Natural killer cell (primary cell): Measurements from ENCODE around the gene CHFR. TPM values are rescaled to one million over a fixed set of nuclear protein-coding genes. Genes with fewer than 3 reads are reported as not detected.

Experiments
- ATAC-seq, 3 donors: fragments of 150-1000 bp in 2 of 3; fragments of 200-7000 bp in 1 of 3; cut with Tn5 transposase; 1 replicate in 1 of 3; 2 replicates in 2 of 3; pipeline ENCODE4 v1.10.0; 2021; ENCODE audit warnings: mild to moderate bottlenecking in 2 of 3, moderate library complexity in 2 of 3
- DNase-seq, 2 donors: peaks; one replicate each; pipeline versions ENCODE4 v3.0.0 to v3.0.0-alpha.2; 2013 to 2021; ENCODE audit warnings: mixed read lengths in 1 of 2
- H3K27ac ChIP-seq: one replicate; pipeline ENCODE4 v1.5.1; 2013; ENCODE audit warnings: mild to moderate bottlenecking, low read length
- H3K27me3 ChIP-seq: one replicate; pipeline ENCODE4 v1.6.1; 2013; ENCODE audit warnings: low read length; ENCODE audit not compliant: control insufficient read depth, insufficient read depth
- H3K36me3 ChIP-seq: one replicate; pipeline ENCODE4 v1.6.1; 2013; ENCODE audit warnings: low read length; ENCODE audit not compliant: control insufficient read depth, insufficient read depth
- H3K4me1 ChIP-seq: one replicate; pipeline ENCODE4 v1.6.1; 2013; ENCODE audit warnings: low read length; ENCODE audit not compliant: control insufficient read depth, insufficient read depth
- H3K4me3 ChIP-seq: one replicate; pipeline ENCODE4 v1.5.1; 2013; ENCODE audit warnings: low read length
- H3K9me3 ChIP-seq: one replicate; pipeline ENCODE4 v1.6.1; 2013; ENCODE audit warnings: low read length; ENCODE audit not compliant: control insufficient read depth, insufficient read depth
- H3K27ac Mint-ChIP-seq, 2 donors: one replicate each; pipeline ENCODE4 v1.8.0; 2022; ENCODE audit warnings: mild to moderate bottlenecking in 2 of 2, mixed read lengths in 2 of 2, moderate library complexity in 1 of 2
- H3K27me3 Mint-ChIP-seq, 2 donors: one replicate each; pipeline ENCODE4 v1.8.0; 2022; ENCODE audit warnings: low read depth in 2 of 2, mixed read lengths in 2 of 2
- H3K36me3 Mint-ChIP-seq: one replicate; pipeline ENCODE4 v1.8.0; 2022; ENCODE audit warnings: mixed read lengths
- H3K4me1 Mint-ChIP-seq, 2 donors: one replicate each; pipeline ENCODE4 v1.8.0; 2022; ENCODE audit warnings: mixed read lengths in 2 of 2
- H3K4me3 Mint-ChIP-seq: one replicate; pipeline ENCODE4 v1.8.0; 2022; ENCODE audit warnings: mild to moderate bottlenecking, moderate library complexity, mixed read lengths
- H3K9me3 Mint-ChIP-seq, 2 donors: one replicate each; pipeline ENCODE4 v1.8.0; 2022; ENCODE audit warnings: mixed read lengths in 2 of 2
- WGBS: methylation state at CpG from one replicate; pipeline ENCODE4 v1.1.7; 2013; ENCODE audit warnings: missing lambda C conversion rate; ENCODE audit not compliant: insufficient coverage; 5-methylcytosine and 5-hydroxymethylcytosine counted together
- intact Hi-C: fragments of 100-400 bp; cut with micrococcal nuclease; formaldehyde crosslinking; loops from one replicate; pipeline ENCODE4 v1.14.2; 2022
- total RNA-seq, 4 donors: library from RNA; stranded (reverse); fragments of 120-200 nt in 1 of 4; gene quantifications; one replicate each; pipeline versions ENCODE4 v1.2.3 to v1.2.4, GENCODE V29; 2013 to 2022
- TF ChIP-seq, protein P1 (sequence below): fragments of 200-600 bp; IDR thresholded peaks from one replicate; pipeline ENCODE4 v1.8.0; 2022; ENCODE audit warnings: antibody characterized with exemption

Gene CHFR
- total RNA-seq, 3 donors from 2014 or later (not counting 1 experiment from before 2014, with no cell fraction given): 161 to 170 (median 168) TPM

DNA sequence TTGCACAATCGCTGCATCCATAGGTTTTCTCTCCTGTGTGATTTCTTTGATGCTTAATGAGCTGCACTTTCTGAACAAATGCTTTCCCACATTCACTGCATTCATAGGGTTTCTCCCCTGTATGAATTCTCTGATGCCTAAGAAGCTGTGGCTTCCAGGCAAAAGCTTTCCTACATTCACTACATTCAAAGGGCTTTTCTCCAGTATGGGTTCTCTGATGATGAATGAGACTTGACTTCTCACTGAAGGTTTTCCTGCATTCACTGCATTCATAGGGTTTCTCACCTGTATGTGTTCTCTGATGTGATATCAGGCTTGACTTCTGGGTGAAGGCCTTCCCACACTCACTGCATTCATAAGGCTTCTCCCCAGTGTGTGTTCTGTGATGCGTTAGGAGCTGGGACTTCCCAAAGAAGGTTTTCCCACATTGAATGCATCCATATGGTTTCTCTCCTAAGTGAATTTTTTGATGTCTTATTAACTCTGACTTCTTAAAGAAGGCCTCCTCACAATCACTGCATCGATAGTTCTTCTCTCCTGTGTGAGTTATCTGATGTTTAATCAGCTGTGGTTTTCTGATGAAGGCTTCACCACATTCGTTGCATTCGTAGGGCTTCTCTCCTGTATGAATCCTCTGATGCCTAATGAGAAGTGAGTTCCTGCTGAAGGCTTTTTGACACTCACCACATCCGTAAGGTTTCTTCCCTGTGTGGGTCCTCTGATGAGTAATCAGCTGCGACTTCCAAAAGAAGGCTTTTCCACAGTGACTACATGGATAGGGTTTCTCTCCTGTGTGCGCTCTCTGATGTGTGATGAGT, 38.4 kb upstream of the CHFR start:
- H3K4me1 Mint-ChIP-seq: no peaks in the 10 kb centered on the region
- TF ChIP-seq, protein P1, sequence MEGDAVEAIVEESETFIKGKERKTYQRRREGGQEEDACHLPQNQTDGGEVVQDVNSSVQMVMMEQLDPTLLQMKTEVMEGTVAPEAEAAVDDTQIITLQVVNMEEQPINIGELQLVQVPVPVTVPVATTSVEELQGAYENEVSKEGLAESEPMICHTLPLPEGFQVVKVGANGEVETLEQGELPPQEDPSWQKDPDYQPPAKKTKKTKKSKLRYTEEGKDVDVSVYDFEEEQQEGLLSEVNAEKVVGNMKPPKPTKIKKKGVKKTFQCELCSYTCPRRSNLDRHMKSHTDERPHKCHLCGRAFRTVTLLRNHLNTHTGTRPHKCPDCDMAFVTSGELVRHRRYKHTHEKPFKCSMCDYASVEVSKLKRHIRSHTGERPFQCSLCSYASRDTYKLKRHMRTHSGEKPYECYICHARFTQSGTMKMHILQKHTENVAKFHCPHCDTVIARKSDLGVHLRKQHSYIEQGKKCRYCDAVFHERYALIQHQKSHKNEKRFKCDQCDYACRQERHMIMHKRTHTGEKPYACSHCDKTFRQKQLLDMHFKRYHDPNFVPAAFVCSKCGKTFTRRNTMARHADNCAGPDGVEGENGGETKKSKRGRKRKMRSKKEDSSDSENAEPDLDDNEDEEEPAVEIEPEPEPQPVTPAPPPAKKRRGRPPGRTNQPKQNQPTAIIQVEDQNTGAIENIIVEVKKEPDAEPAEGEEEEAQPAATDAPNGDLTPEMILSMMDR: no peak
- Histone ChIP-seq H3K4me1 (no peaks in the 10 kb centered on the region), H3K27me3 (no peaks in the 10 kb centered on the region), H3K9me3 (peaks cover 69% of the 10 kb centered on the region), H3K36me3 (peaks cover 3% of the 10 kb centered on the region), H3K4me3 (no peak overlapping the region), H3K27ac (no peak overlapping the region)
- ATAC-seq (no peak), DNase-seq (no peak)
- peaks cover 77% of the 10 kb centered on the region for H3K36me3 Mint-ChIP-seq
- no peak overlapping the region for H3K27ac Mint-ChIP-seq
- no peaks in the 10 kb centered on the region for H3K27me3 Mint-ChIP-seq
- H3K4me3 Mint-ChIP-seq: no peak overlapping the region
- 100% methylated on average over 6 of the region's 8 CpGs for WGBS
- intact Hi-C loops: no loop called here
- H3K9me3 Mint-ChIP-seq: peaks cover 24 to 49% of the 10 kb centered on the region in 2 donors

DNA sequence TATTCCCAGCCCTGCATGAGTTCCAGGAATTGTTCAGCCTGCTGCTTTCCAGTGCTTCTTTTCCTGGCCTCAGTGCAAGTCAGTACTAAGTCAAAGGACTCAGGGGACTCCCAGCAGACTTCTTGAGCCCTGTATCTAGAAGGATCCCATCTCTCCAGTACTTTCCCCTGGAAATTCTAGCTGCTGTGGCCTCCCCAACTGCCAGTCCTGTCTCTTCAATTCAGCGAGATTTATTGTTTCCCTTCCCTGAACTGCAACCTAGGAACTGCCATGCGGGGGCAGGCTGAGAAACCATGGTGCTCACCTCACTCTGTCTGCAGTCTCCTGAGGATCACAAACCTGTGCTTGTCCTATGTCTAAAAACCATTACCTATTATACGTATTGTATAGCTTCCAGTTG, 37.0 kb upstream of the CHFR start:
- Histone ChIP-seq H3K27ac (no peak overlapping the region), H3K4me3 (no peak overlapping the region), H3K4me1 (no peaks in the 10 kb centered on the region), H3K9me3 (peaks cover 73% of the 10 kb centered on the region), H3K27me3 (no peaks in the 10 kb centered on the region), H3K36me3 (no peaks in the 10 kb centered on the region)
- Mint-ChIP-seq H3K9me3 (peaks cover 21 to 46% of the 10 kb centered on the region in 2 donors), H3K4me1 (no peaks in the 10 kb centered on the region), H3K4me3 (no peak overlapping the region), H3K27ac (no peak overlapping the region), H3K36me3 (peaks cover 66% of the 10 kb centered on the region), H3K27me3 (no peaks in the 10 kb centered on the region)
- intact Hi-C loops: no loop called here
- 98% methylated on average over 2 of the region's 3 CpGs for WGBS
- DNase-seq (no peak), ATAC-seq (no peak)
- TF ChIP-seq, protein P1: no peak

DNA sequence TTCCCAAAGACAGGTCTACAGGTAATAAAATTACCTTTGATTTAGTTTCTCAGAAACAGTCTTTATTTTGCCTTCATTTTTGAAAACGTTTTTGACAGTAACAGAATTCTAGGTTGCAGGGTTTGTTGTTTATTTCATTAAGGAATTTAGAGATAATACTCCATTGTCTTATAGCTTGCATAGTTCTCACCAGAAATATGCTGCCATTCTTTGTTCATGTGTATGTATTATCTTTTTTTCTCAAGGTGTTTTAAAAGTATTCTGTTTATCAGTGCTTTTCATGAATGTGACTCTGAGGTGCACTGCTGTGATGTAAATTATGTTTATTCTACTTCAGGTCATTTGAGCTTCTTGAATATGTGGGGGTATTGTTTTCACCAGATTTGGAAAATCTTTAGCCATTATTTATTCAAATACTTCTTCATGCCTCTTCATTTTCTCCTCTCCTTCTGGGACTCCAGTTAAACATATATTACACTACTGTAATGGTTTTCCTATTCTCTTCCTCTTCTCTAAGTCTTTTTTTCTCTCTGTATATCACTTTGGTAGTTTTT, 36.0 kb upstream of the CHFR start:
- no peak overlapping the region for H3K27ac ChIP-seq
- no peaks in the 10 kb centered on the region for H3K36me3 ChIP-seq
- no peak overlapping the region for H3K27ac Mint-ChIP-seq
- TF ChIP-seq, protein P1: no peak
- no peaks in the 10 kb centered on the region for H3K4me1 Mint-ChIP-seq
- DNase-seq (no peak), ATAC-seq (no peak)
- H3K4me1 ChIP-seq: no peaks in the 10 kb centered on the region
- no CpG with 5 or more reads among the region's 1 CpG for WGBS
- H3K9me3 Mint-ChIP-seq: peaks cover 19 to 43% of the 10 kb centered on the region in 2 donors
- no peak overlapping the region for H3K4me3 Mint-ChIP-seq
- H3K27me3 ChIP-seq: no peaks in the 10 kb centered on the region
- peaks cover 61% of the 10 kb centered on the region for H3K36me3 Mint-ChIP-seq
- no peaks in the 10 kb centered on the region for H3K27me3 Mint-ChIP-seq
- no peak overlapping the region for H3K4me3 ChIP-seq
- peaks cover 73% of the 10 kb centered on the region for H3K9me3 ChIP-seq
- intact Hi-C loops: no loop called here
